Naive thymus-derived CD4-positive, alpha-beta T cell (primary cell): ENCODE measurements around the gene SLC2A13. TPM values are rescaled to one million over a fixed set of nuclear protein-coding genes. Genes with fewer than 3 reads are reported as not detected.

ENCODE experiments used
- polyA plus RNA-seq, 2 donors: library from polyadenylated mRNA; unstranded; fragments of 300-500 nt; fragmentation: Illumina TruSeq; gene quantifications; one replicate each; pipeline ENCODE4 v1.2.3, GENCODE V29; 2021
- total RNA-seq, 6 experiments: library from RNA in 5 of 6; stranded (reverse) in 5 of 6; gene quantifications; 1 replicate in 5 of 6; 2 replicates in 1 of 6; pipeline ENCODE4 v1.2.3 and lab custom pipeline; 2021 to 2026

The SLC2A13 gene
- total and polyA plus RNA-seq, 7 experiments from 2014 or later, result 1.2 to 5.8 (median 4.4) TPM

Other genes starting within 250 kb of the SLC2A13 start
- gene LRRK2, start 118.9 kb upstream of the SLC2A13 start, total RNA-seq, result 10 to 100 TPM in 1 of 5 experiments, 1 to 10 TPM in 1, under 1 TPM in 2, not detected in 1; 0.16 to 32.2 (median 2.1) TPM
- gene LRRK2, start 118.9 kb upstream of the SLC2A13 start, polyA plus RNA-seq, result not detected